ENCODE measurements around the gene MTHFD1L.

MTHFD1L gene

GRCh38 chr6:151087861-151088598 lies 222.5 kb downstream of the MTHFD1L start:
- in situ Hi-C loops (cut with HindIII; ENCODE audit: low sequenced_read_pairs) = no loop called here

GRCh38 chr6:151088599-151088935 lies 223.1 kb downstream of the MTHFD1L start:
- in situ Hi-C loops (cut with HindIII; ENCODE audit: low sequenced_read_pairs) = no loop called here

GRCh38 chr6:151088963-151089362 lies 223.5 kb downstream of the MTHFD1L start:
- in situ Hi-C loops (cut with HindIII; ENCODE audit: low sequenced_read_pairs) = no loop called here

- in situ Hi-C loops (cut with HindIII; ENCODE audit: low sequenced_read_pairs) = loop anchor here (10.0 kb wide), 1 partner anchor 65 kb away; no protein-coding TSS in a partner anchor
Measured at GRCh38 chr6:151089978-151090377, 224.5 kb downstream of the MTHFD1L start.

GRCh38 chr6:151091571-151091970 lies 226.1 kb downstream of the MTHFD1L start:
- in situ Hi-C loops (cut with HindIII; ENCODE audit: low sequenced_read_pairs) = loop anchor here (10.0 kb wide), 1 partner anchor 63 kb away; no protein-coding TSS in a partner anchor

- in situ Hi-C loops (cut with HindIII; ENCODE audit: low sequenced_read_pairs) = loop anchor here (10.0 kb wide), 1 partner anchor 62 kb away; no protein-coding TSS in a partner anchor
Measured at GRCh38 chr6:151092591-151092990, 227.1 kb downstream of the MTHFD1L start.

- in situ Hi-C loops (cut with HindIII; ENCODE audit: low sequenced_read_pairs) = loop anchor here (10.0 kb wide), 1 partner anchor 61 kb away; no protein-coding TSS in a partner anchor
Measured at GRCh38 chr6:151093706-151094105, 228.2 kb downstream of the MTHFD1L start.

GRCh38 chr6:151095538-151096254 lies 230.2 kb downstream of the MTHFD1L start:
- in situ Hi-C loops (cut with HindIII; ENCODE audit: low sequenced_read_pairs) = loop anchor here (10.0 kb wide), 1 partner anchor 59 kb away; no protein-coding TSS in a partner anchor

GRCh38 chr6:151096255-151096612 lies 230.7 kb downstream of the MTHFD1L start:
- in situ Hi-C loops (cut with HindIII; ENCODE audit: low sequenced_read_pairs) = loop anchor here (10.0 kb wide), 1 partner anchor 59 kb away; no protein-coding TSS in a partner anchor

GRCh38 chr6:151096691-151097606 lies 231.4 kb downstream of the MTHFD1L start:
- in situ Hi-C loops (cut with HindIII; ENCODE audit: low sequenced_read_pairs) = loop anchor here (10.0 kb wide), 1 partner anchor 58 kb away; no protein-coding TSS in a partner anchor

GRCh38 chr6:151098166-151098565 lies 232.7 kb downstream of the MTHFD1L start:
- in situ Hi-C loops (cut with HindIII; ENCODE audit: low sequenced_read_pairs) = loop anchor here (10.0 kb wide), 1 partner anchor 57 kb away; no protein-coding TSS in a partner anchor

GRCh38 chr6:151100326-151100725 lies 234.8 kb downstream of the MTHFD1L start:
- in situ Hi-C loops (cut with HindIII; ENCODE audit: low sequenced_read_pairs) = no loop called here

GRCh38 chr6:151101161-151101815 lies 235.8 kb downstream of the MTHFD1L start:
- in situ Hi-C loops (cut with HindIII; ENCODE audit: low sequenced_read_pairs) = no loop called here

GRCh38 chr6:151101816-151102694 lies 236.6 kb downstream of the MTHFD1L start:
- in situ Hi-C loops (cut with HindIII; ENCODE audit: low sequenced_read_pairs) = no loop called here

- in situ Hi-C loops (cut with HindIII; ENCODE audit: low sequenced_read_pairs) = no loop called here
Measured at GRCh38 chr6:151103266-151103665, 237.8 kb downstream of the MTHFD1L start.

- in situ Hi-C loops (cut with HindIII; ENCODE audit: low sequenced_read_pairs) = no loop called here
Measured at GRCh38 chr6:151107897-151108427, 242.5 kb downstream of the MTHFD1L start.

- in situ Hi-C loops (cut with HindIII; ENCODE audit: low sequenced_read_pairs) = no loop called here
Measured at GRCh38 chr6:151108548-151108947, 243.0 kb downstream of the MTHFD1L start.

GRCh38 chr6:151109361-151109760 lies 243.9 kb downstream of the MTHFD1L start:
- in situ Hi-C loops (cut with HindIII; ENCODE audit: low sequenced_read_pairs) = no loop called here
